ENCODE measurements around the gene CLMN. TPM values are rescaled to one million over a fixed set of nuclear protein-coding genes. Genes with fewer than 3 reads are reported as not detected.

CLMN gene
- total and polyA plus RNA-seq, 2 experiments from 2014 or later = 3.2 to 5.7 TPM

DNA sequence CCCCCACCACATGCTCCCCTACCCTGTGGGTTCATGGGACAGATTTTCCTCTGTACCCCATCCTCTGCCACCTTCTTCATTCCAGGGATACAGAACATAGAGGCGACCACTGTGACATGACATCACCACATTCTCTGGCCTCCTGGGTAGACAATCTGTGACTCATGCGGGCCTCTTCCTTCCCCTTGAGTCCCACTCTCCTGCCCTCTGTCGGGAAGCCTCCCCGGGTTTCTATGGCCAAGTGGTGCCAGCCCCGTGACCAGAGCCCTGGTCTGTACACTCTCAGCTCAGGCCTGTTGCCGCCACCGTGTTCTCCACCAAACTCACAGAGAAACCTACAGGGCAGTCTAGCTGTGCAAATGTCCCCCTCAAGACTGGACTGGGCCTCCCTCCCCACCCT, 8.0 kb downstream of the CLMN start:
- ATAC-seq (no peak), DNase-seq (ENCODE audit: low spot score) (no peak)
- no peaks in the 10 kb centered on the region for H3K4me1 ChIP-seq (ENCODE audit: insufficient read depth)
- H3K4me2 ChIP-seq = no peak overlapping the region
- H3F3A ChIP-seq (replicated peaks; ENCODE audit: low read depth) = no peaks in the 10 kb centered on the region
- H3K9me2 ChIP-seq (ENCODE audit: insufficient read depth) = no peaks in the 10 kb centered on the region
- no peaks in the 10 kb centered on the region for H3K79me2 ChIP-seq (replicated peaks; ENCODE audit: insufficient read depth)
- H4K20me1 ChIP-seq (replicated peaks; ENCODE audit: insufficient read depth) = no peaks in the 10 kb centered on the region
- no peaks in the 10 kb centered on the region for H3K27me3 ChIP-seq (ENCODE audit: insufficient read depth)
- no peak overlapping the region for H2AFZ ChIP-seq
- no peak overlapping the region for H3K4me3 ChIP-seq
- TF ChIP-seq EZH2phosphoT487 (IDR thresholded peaks at IDR 0.05; ENCODE audit: unreplicated experiment) (no peak), EZH2 (IDR thresholded peaks at IDR 0.05; ENCODE audit: low read depth, unreplicated experiment) (no peak), ZNF331 (CRISPR knock-in tag; IDR thresholded peaks at IDR 0.05; ENCODE audit: low read depth) (no peak), JUNB (IDR thresholded peaks at IDR 0.05; ENCODE audit: unreplicated experiment) (no peak), POLR2AphosphoS5 (IDR thresholded peaks at IDR 0.05; ENCODE audit: low read depth) (no peak), ZNF114 (CRISPR knock-in tag; IDR thresholded peaks at IDR 0.05) (no peak), CTCF (conservative IDR thresholded peaks at IDR 0.05; ENCODE audit: low read depth in 2 of 2) (no peak), NANOG (IDR thresholded peaks at IDR 0.05; ENCODE audit: borderline replicate concordance) (no peak), REST (IDR thresholded peaks at IDR 0.05; ENCODE audit: unreplicated experiment) (no peak), STAT1 (IDR thresholded peaks at IDR 0.05; ENCODE audit: unreplicated experiment) (no peak), CREB1 (CRISPR knock-in tag; IDR thresholded peaks at IDR 0.05; ENCODE audit: low read depth) (no peak)
- TF ChIP-seq, protein P1, sequence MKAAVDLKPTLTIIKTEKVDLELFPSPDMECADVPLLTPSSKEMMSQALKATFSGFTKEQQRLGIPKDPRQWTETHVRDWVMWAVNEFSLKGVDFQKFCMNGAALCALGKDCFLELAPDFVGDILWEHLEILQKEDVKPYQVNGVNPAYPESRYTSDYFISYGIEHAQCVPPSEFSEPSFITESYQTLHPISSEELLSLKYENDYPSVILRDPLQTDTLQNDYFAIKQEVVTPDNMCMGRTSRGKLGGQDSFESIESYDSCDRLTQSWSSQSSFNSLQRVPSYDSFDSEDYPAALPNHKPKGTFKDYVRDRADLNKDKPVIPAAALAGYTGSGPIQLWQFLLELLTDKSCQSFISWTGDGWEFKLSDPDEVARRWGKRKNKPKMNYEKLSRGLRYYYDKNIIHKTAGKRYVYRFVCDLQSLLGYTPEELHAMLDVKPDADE (IDR thresholded peaks at IDR 0.05) = no peak
- TF ChIP-seq, protein P2, sequence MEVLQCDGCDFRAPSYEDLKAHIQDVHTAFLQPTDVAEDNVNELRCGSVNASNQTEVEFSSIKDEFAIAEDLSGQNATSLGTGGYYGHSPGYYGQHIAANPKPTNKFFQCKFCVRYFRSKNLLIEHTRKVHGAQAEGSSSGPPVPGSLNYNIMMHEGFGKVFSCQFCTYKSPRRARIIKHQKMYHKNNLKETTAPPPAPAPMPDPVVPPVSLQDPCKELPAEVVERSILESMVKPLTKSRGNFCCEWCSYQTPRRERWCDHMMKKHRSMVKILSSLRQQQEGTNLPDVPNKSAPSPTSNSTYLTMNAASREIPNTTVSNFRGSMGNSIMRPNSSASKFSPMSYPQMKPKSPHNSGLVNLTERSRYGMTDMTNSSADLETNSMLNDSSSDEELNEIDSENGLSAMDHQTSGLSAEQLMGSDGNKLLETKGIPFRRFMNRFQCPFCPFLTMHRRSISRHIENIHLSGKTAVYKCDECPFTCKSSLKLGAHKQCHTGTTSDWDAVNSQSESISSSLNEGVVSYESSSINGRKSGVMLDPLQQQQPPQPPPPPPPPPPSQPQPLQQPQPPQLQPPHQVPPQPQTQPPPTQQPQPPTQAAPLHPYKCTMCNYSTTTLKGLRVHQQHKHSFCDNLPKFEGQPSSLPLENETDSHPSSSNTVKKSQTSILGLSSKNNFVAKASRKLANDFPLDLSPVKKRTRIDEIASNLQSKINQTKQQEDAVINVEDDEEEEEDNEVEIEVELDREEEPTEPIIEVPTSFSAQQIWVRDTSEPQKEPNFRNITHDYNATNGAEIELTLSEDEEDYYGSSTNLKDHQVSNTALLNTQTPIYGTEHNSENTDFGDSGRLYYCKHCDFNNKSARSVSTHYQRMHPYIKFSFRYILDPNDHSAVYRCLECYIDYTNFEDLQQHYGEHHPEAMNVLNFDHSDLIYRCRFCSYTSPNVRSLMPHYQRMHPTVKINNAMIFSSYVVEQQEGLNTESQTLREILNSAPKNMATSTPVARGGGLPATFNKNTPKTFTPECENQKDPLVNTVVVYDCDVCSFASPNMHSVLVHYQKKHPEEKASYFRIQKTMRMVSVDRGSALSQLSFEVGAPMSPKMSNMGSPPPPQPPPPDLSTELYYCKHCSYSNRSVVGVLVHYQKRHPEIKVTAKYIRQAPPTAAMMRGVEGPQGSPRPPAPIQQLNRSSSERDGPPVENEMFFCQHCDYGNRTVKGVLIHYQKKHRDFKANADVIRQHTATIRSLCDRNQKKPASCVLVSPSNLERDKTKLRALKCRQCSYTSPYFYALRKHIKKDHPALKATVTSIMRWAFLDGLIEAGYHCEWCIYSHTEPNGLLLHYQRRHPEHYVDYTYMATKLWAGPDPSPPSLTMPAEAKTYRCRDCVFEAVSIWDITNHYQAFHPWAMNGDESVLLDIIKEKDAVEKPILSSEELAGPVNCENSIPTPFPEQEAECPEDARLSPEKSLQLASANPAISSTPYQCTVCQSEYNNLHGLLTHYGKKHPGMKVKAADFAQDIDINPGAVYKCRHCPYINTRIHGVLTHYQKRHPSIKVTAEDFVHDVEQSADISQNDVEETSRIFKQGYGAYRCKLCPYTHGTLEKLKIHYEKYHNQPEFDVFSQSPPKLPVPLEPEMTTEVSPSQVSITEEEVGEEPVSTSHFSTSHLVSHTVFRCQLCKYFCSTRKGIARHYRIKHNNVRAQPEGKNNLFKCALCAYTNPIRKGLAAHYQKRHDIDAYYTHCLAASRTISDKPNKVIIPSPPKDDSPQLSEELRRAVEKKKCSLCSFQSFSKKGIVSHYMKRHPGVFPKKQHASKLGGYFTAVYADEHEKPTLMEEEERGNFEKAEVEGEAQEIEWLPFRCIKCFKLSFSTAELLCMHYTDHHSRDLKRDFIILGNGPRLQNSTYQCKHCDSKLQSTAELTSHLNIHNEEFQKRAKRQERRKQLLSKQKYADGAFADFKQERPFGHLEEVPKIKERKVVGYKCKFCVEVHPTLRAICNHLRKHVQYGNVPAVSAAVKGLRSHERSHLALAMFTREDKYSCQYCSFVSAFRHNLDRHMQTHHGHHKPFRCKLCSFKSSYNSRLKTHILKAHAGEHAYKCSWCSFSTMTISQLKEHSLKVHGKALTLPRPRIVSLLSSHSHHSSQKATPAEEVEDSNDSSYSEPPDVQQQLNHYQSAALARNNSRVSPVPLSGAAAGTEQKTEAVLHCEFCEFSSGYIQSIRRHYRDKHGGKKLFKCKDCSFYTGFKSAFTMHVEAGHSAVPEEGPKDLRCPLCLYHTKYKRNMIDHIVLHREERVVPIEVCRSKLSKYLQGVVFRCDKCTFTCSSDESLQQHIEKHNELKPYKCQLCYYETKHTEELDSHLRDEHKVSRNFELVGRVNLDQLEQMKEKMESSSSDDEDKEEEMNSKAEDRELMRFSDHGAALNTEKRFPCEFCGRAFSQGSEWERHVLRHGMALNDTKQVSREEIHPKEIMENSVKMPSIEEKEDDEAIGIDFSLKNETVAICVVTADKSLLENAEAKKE (CRISPR knock-in tag; IDR thresholded peaks at IDR 0.05) = no peak
- Mint-ChIP-seq H3K27ac (no peak overlapping the region), H3K27me3 (ENCODE audit: insufficient read depth, low read depth, poor library complexity) (peaks cover 10% of the 10 kb centered on the region), H3K4me1 (peaks cover 14% of the 10 kb centered on the region), H3K36me3 (ENCODE audit: low read depth) (no peaks in the 10 kb centered on the region; the same call in 1 of the 3 replicates), H3K4me3 (no peak overlapping the region), H3K9me3 (peaks cover 2% of the 10 kb centered on the region; the same call in 1 of the 3 replicates)
- H3K36me3 ChIP-seq (ENCODE audit: insufficient read depth) = no peaks in the 10 kb centered on the region
- no peak overlapping the region for H3K27ac ChIP-seq (ENCODE audit: low read depth)
